Measurements from ENCODE around the gene AGBL1.

AGBL1 gene

DNA sequence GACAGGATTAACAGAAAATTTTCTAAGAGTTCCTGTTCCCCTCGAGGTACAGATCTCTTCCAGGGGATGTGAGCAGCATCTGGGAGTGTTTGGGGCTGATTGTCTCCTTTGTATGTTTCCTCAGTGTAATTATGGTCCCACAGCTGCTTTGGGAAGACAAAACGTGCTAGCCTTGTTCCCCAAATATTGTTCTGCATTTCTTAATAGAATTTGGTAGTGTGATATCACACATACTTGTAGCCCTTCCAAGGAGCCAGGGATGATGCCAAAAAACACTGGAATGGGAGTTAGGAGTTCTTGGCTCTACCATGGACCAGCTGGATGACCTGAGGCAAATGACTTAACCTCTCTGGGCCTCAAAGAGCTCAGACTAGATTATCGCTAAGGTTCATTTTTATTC, 19.0 kb upstream of the AGBL1 start:
- Mint-ChIP-seq H3K36me3 (ENCODE audit: low read depth) (no peaks in the 10 kb centered on the region), H3K4me3 (no peak overlapping the region), H3K27me3 (ENCODE audit: low read depth, poor library complexity) (peaks cover 20% of the 10 kb centered on the region), H3K27ac (peak overlapping the region; percentile 20), H3K9me3 (no peaks in the 10 kb centered on the region), H3K4me1 (peaks cover 15% of the 10 kb centered on the region)
- DNase-seq: no peak
- TF ChIP-seq, protein P1, sequence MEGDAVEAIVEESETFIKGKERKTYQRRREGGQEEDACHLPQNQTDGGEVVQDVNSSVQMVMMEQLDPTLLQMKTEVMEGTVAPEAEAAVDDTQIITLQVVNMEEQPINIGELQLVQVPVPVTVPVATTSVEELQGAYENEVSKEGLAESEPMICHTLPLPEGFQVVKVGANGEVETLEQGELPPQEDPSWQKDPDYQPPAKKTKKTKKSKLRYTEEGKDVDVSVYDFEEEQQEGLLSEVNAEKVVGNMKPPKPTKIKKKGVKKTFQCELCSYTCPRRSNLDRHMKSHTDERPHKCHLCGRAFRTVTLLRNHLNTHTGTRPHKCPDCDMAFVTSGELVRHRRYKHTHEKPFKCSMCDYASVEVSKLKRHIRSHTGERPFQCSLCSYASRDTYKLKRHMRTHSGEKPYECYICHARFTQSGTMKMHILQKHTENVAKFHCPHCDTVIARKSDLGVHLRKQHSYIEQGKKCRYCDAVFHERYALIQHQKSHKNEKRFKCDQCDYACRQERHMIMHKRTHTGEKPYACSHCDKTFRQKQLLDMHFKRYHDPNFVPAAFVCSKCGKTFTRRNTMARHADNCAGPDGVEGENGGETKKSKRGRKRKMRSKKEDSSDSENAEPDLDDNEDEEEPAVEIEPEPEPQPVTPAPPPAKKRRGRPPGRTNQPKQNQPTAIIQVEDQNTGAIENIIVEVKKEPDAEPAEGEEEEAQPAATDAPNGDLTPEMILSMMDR (IDR thresholded peaks at IDR 0.05): no peak

DNA sequence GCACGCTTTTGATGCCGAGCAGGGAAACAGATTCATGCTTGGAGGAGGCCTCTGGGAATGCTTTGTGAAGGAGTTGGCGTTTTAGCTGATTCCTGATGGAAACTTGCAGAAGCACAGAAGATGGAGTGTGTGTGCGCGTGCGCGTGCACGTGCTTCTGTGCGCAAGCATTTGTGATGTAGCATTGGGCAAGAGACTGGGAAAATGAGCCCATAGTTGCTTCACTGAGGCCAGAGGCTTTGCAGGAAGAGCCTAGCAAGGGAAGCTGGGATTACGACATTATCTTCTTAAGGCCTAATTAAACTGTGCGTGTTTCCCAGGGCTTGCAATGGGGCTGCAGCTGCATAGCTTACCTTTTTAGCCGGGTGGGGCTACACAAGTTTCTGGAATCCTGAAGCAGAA, 18.1 kb upstream of the AGBL1 start:
- peaks cover 16% of the 10 kb centered on the region for H3K27me3 Mint-ChIP-seq (ENCODE audit: low read depth, poor library complexity)
- no peak overlapping the region for H3K27ac Mint-ChIP-seq
- H3K4me3 Mint-ChIP-seq: no peak overlapping the region
- TF ChIP-seq, protein P1 (IDR thresholded peaks at IDR 0.05): no peak
- no peak for DNase-seq
- H3K9me3 Mint-ChIP-seq: no peaks in the 10 kb centered on the region
- peaks cover 15% of the 10 kb centered on the region for H3K4me1 Mint-ChIP-seq
- no peaks in the 10 kb centered on the region for H3K36me3 Mint-ChIP-seq (ENCODE audit: low read depth)

DNA sequence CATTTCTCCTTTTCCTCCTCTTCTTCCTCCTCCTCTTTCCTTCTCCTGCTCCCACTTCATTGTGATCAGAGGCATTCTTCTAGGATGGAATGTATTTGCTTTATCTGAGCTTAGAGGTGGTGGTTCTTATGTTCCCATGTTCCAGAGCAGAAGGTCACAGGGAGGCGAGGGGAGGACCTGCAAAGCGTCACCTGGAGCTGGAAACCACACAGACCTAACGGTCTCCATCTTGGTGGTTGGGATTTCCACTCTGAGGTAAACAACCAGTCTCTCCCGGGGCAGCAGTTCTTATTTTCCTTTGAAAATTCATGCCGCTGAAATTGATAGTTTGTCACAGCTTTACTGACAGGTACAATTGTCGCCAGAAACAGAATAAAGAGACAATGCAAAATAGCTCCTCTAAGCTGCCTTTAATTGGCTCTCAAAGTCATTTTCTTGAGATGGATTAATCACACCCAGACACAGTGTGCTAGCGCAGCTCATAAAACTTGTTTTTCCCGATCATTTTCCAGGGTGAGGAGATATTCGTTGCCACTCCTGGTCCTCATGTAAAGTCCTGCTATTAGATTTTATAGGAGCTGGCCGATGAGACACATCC, 16.9 kb upstream of the AGBL1 start:
- peaks cover 9% of the 10 kb centered on the region for H3K27me3 Mint-ChIP-seq (ENCODE audit: low read depth, poor library complexity)
- TF ChIP-seq, protein P1 (IDR thresholded peaks at IDR 0.05): no peak
- no peak for DNase-seq
- H3K4me3 Mint-ChIP-seq: no peak overlapping the region
- no peaks in the 10 kb centered on the region for H3K36me3 Mint-ChIP-seq (ENCODE audit: low read depth)
- peak overlapping the region; percentile 12 for H3K27ac Mint-ChIP-seq
- H3K4me1 Mint-ChIP-seq: peaks cover 15% of the 10 kb centered on the region
- H3K9me3 Mint-ChIP-seq: peaks cover 5% of the 10 kb centered on the region

DNA sequence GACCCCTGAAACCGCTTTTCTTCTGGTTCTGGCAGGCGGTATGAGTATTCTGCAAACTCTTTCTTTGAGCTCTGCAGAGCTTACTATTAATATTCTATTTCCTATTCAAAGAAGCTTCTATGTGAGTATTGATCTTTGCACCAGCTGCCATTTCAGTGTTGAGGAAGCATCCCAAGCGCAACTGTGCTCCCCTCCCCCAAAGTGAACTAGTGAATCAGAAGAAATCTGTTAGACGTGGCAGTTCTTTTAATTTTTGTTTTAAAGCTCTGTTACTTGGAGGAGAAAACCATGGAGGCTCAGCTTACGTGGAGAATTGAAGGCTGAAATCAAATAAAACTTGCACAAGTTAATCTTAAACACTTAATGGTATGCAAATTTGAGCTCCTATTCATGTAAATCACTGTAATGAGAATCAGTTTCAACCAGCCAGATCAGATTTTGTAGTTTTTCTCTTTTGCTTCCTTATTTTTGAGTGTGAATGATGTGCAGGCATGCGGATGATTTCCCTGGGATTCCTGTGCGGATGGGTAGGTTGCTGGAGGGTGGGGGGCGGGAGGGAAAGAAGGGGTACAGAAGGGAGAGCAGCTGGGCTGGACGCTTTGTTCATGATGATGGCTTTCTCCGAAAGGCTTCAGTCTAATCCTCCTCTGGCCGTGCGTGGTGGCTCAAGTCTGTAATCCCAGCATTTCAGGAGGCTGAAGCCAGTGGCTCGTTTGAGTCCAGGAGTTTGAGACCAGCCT, 16.1 kb upstream of the AGBL1 start:
- peak overlapping the region; percentile 87 for H3K27ac Mint-ChIP-seq
- no peak for DNase-seq
- peaks cover 9% of the 10 kb centered on the region for H3K27me3 Mint-ChIP-seq (ENCODE audit: low read depth, poor library complexity)
- H3K36me3 Mint-ChIP-seq (ENCODE audit: low read depth): no peaks in the 10 kb centered on the region
- H3K4me3 Mint-ChIP-seq: no peak overlapping the region
- TF ChIP-seq, protein P1 (IDR thresholded peaks at IDR 0.05): no peak
- H3K4me1 Mint-ChIP-seq: peaks cover 15% of the 10 kb centered on the region
- H3K9me3 Mint-ChIP-seq: peaks cover 9% of the 10 kb centered on the region

DNA sequence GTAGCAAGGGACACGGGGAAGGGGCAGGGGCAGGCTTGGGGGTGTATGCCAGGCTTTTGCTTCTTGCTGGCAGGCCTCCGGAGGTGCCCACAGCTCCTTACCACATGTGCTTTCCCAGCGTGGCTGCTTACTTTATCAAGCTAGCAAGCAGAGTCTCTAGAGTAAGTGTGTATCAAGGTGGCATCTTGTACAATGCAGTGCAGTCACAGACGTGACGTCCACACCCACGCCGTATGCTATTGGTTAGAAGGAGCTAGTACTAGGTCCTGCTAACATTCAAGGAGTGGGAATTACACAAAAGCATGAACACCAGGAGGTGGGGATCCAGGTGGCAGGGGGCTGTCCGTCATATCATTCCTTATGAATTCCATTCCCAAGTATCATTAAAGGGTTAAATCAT, 15.3 kb upstream of the AGBL1 start:
- no peak for DNase-seq
- no peaks in the 10 kb centered on the region for H3K36me3 Mint-ChIP-seq (ENCODE audit: low read depth)
- H3K27ac Mint-ChIP-seq: no peak overlapping the region
- peaks cover 9% of the 10 kb centered on the region for H3K27me3 Mint-ChIP-seq (ENCODE audit: low read depth, poor library complexity)
- H3K4me1 Mint-ChIP-seq: peaks cover 15% of the 10 kb centered on the region
- H3K9me3 Mint-ChIP-seq: peaks cover 9% of the 10 kb centered on the region
- TF ChIP-seq, protein P1 (IDR thresholded peaks at IDR 0.05): no peak
- H3K4me3 Mint-ChIP-seq: no peak overlapping the region

Measured in nephron progenitor cell (in vitro differentiated cells).